H1 (cell line): ENCODE results near the gene PPP1R12B. TPM values are rescaled to one million over a fixed set of nuclear protein-coding genes. Genes with fewer than 3 reads are reported as not detected.

ENCODE experiments used
- CTCF ChIA-PET: fragments of 300-600 bp; sonication (Branson Sonifier 250); formaldehyde crosslinking; loops from one replicate; lab custom pipeline; 2021; ENCODE audit not compliant: partially characterized antibody; lab: Charles Lee
- POLR2A ChIA-PET: fragments of 300-600 bp; sonication (Branson Sonifier 250); formaldehyde crosslinking; loops from one replicate; lab custom pipeline; 2021; ENCODE audit warnings: inconsistent platforms; ENCODE audit not compliant: partially characterized antibody; lab: Charles Lee
- DNase-seq, 2 experiments: peaks; one replicate each; pipeline versions ENCODE4 v3.0.0 to v3.0.0-alpha.2; 2010 to 2022; ENCODE audit warnings: low spot score in 2 of 2, low read depth in 1 of 2, mixed read lengths in 1 of 2
- FAIRE-seq: peaks from 2 replicates; lab custom pipeline; 2011; peaks lifted over from hg19 to GRCh38; lab: Jason Lieb, UNC
- H2AFZ ChIP-seq: 2 replicates; pipeline ENCODE4 v1.8.1; 2012; ENCODE audit warnings: low read length, inconsistent platforms
- H2AK5ac ChIP-seq: 2 replicates; pipeline ENCODE4 v1.6.1; 2013; ENCODE audit warnings: low read depth, low read length
- H2BK120ac ChIP-seq: replicated peaks from 2 replicates; pipeline ENCODE3; 2013; ENCODE audit warnings: low read depth, low read length, inconsistent platforms
- H2BK12ac ChIP-seq: 2 replicates; pipeline ENCODE4 v1.6.1; 2013; ENCODE audit warnings: low read depth, low read length
- H2BK15ac ChIP-seq: 2 replicates; pipeline ENCODE4 v1.6.1; 2013; ENCODE audit warnings: low read length
- H2BK20ac ChIP-seq: 2 replicates; pipeline ENCODE4 v1.6.1; 2013; ENCODE audit warnings: low read length
- H2BK5ac ChIP-seq: 2 replicates; pipeline ENCODE4 v1.6.1; 2013; ENCODE audit warnings: low read depth, low read length
- H3K14ac ChIP-seq: 2 replicates; pipeline ENCODE4 v1.6.1; 2013; ENCODE audit warnings: inconsistent platforms; ENCODE audit not compliant: insufficient read length
- H3K18ac ChIP-seq: 2 replicates; pipeline ENCODE4 v1.6.1; 2013; ENCODE audit warnings: low read length; ENCODE audit errors: extremely low read depth
- H3K23ac ChIP-seq: 2 replicates; pipeline ENCODE4 v1.6.1; 2013; ENCODE audit warnings: inconsistent platforms; ENCODE audit not compliant: insufficient read length
- H3K23me2 ChIP-seq: 2 replicates; pipeline ENCODE4 v1.6.1; 2013; ENCODE audit warnings: low read depth, low read length
- H3K27ac ChIP-seq: 2 replicates; pipeline ENCODE4 v1.6.1; 2011; ENCODE audit warnings: low read depth, low read length, inconsistent platforms
- H3K27me3 ChIP-seq, 4 experiments: replicated peaks in 1 of 4; 1 replicate in 1 of 4; 2 replicates in 3 of 4; pipeline versions ENCODE4 v1.6.1 to v1.8.1; 2011 to 2013; ENCODE audit warnings: low read length in 3 of 4, mild to moderate bottlenecking in 3 of 4, inconsistent platforms in 2 of 4, mixed read lengths in 2 of 4, moderate library complexity in 1 of 4; ENCODE audit not compliant: control insufficient read depth in 3 of 4, insufficient read depth in 3 of 4; ENCODE audit errors: extremely low read depth in 1 of 4
- H3K36me3 ChIP-seq, 4 experiments: 2 replicates each; pipeline versions ENCODE4 v1.6.1 to v1.8.1; 2011 to 2013; ENCODE audit warnings: mild to moderate bottlenecking in 4 of 4, low read length in 3 of 4, moderate library complexity in 2 of 4, control low read depth in 1 of 4, inconsistent platforms in 1 of 4; ENCODE audit not compliant: insufficient read depth in 4 of 4, control insufficient read depth in 2 of 4
- H3K4ac ChIP-seq: replicated peaks from 2 replicates; pipeline ENCODE3; 2013; ENCODE audit warnings: low read length, low read depth, mixed read lengths, inconsistent platforms; ENCODE audit not compliant: insufficient read length
- H3K4me1 ChIP-seq, 4 experiments: replicated peaks in 1 of 4; 1 replicate in 1 of 4; 2 replicates in 3 of 4; pipeline versions ENCODE4 v1.6.1 to v1.8.1; 2011 to 2013; ENCODE audit warnings: low read length in 3 of 4, inconsistent platforms in 2 of 4, mixed read lengths in 1 of 4; ENCODE audit not compliant: insufficient read depth in 4 of 4, control insufficient read depth in 3 of 4
- H3K4me2 ChIP-seq, 2 experiments: 2 replicates each; pipeline versions ENCODE4 v1.6.1 to v1.8.1; 2011 to 2013; ENCODE audit warnings: low read depth in 2 of 2, low read length in 2 of 2, control low read depth in 1 of 2, inconsistent platforms in 1 of 2, mild to moderate bottlenecking in 1 of 2; ENCODE audit not compliant: insufficient read depth in 1 of 2
- H3K4me3 ChIP-seq, 4 experiments: fragments of 200-600, 300-600 bp in 1 of 4; sonication (generic), shearing (Covaris generic), sonication (Bioruptor Twin) in 1 of 4; 2 replicates each; pipeline versions ENCODE4 v1.5.1 to v1.8.1; 2011 to 2016; ENCODE audit warnings: low read length in 4 of 4, low read depth in 3 of 4, control low read depth in 2 of 4, inconsistent platforms in 2 of 4, mild to moderate bottlenecking in 2 of 4, mixed read lengths in 1 of 4, moderate library complexity in 1 of 4; ENCODE audit not compliant: insufficient read depth in 2 of 4; ENCODE audit errors: extremely low read depth in 1 of 4
- H3K56ac ChIP-seq: replicated peaks from 2 replicates; pipeline ENCODE3; 2013; ENCODE audit warnings: low read depth, mild to moderate bottlenecking, mixed read lengths, low read length, inconsistent platforms; ENCODE audit not compliant: insufficient read length
- H3K79me1 ChIP-seq: 2 replicates; pipeline ENCODE4 v1.6.1; 2013; ENCODE audit warnings: low read depth, low read length, control low read depth
- H3K79me2 ChIP-seq, 2 experiments: 2 replicates each; pipeline versions ENCODE4 v1.6.1 to v1.8.1; 2012 to 2013; ENCODE audit warnings: low read length in 2 of 2, mild to moderate bottlenecking in 2 of 2, inconsistent platforms in 1 of 2; ENCODE audit not compliant: insufficient read depth in 2 of 2, control insufficient read depth in 1 of 2
- H3K9ac ChIP-seq, 4 experiments: replicated peaks in 1 of 4; 1 replicate in 1 of 4; 2 replicates in 3 of 4; pipeline versions ENCODE4 v1.6.1 to v1.8.1; 2011 to 2013; ENCODE audit warnings: low read depth in 3 of 4, low read length in 3 of 4, control low read depth in 2 of 4, mild to moderate bottlenecking in 2 of 4, moderate library complexity in 2 of 4, inconsistent platforms in 1 of 4; ENCODE audit errors: extremely low read depth in 1 of 4
- H3K9me3 ChIP-seq, 2 experiments: 2 replicates each; pipeline versions ENCODE4 v1.6.1 to v1.8.1; 2012 to 2013; ENCODE audit warnings: mild to moderate bottlenecking in 2 of 2, moderate library complexity in 2 of 2, control low read depth in 1 of 2, inconsistent platforms in 1 of 2, low read depth in 1 of 2, low read length in 1 of 2, mixed read lengths in 1 of 2; ENCODE audit not compliant: insufficient read depth in 2 of 2
- H4K20me1 ChIP-seq, 2 experiments: replicated peaks in 1 of 2; 2 replicates each; pipeline versions ENCODE3 to v1.8.1; 2011 to 2013; ENCODE audit warnings: inconsistent platforms in 2 of 2, low read length in 2 of 2, mild to moderate bottlenecking in 1 of 2; ENCODE audit not compliant: insufficient read depth in 2 of 2, control insufficient read depth in 1 of 2
- H4K5ac ChIP-seq: 2 replicates; pipeline ENCODE4 v1.6.1; 2013; ENCODE audit warnings: low read length, low read depth, mixed read lengths, inconsistent platforms; ENCODE audit not compliant: insufficient read length
- H4K8ac ChIP-seq: 2 replicates; pipeline ENCODE4 v1.8.0; 2013; ENCODE audit warnings: mild to moderate bottlenecking, moderate library complexity, low read length, inconsistent platforms; ENCODE audit not compliant: insufficient read depth; ENCODE audit errors: extremely low read depth
- H4K91ac ChIP-seq: replicated peaks from 2 replicates; pipeline ENCODE3; 2013; ENCODE audit warnings: low read length, mixed read lengths, inconsistent platforms; ENCODE audit not compliant: insufficient read length
- CEBPB ChIP-seq: IDR thresholded peaks from 2 replicates; pipeline ENCODE4 v1.6.1; 2012; ENCODE audit warnings: low read depth, low read length
- CHD1 ChIP-seq: IDR thresholded peaks from 2 replicates; pipeline ENCODE4 v1.6.1; 2012; ENCODE audit warnings: low read depth, low read length, improper control_type of control experiment
- GABPA ChIP-seq: IDR thresholded peaks from 2 replicates; pipeline ENCODE4 v1.6.1; 2011; ENCODE audit warnings: mild to moderate bottlenecking, low read length, moderate library complexity, borderline replicate concordance; ENCODE audit not compliant: insufficient read depth
- SRF ChIP-seq: IDR thresholded peaks from 2 replicates; pipeline ENCODE4 v1.6.1; 2011; ENCODE audit warnings: mild to moderate bottlenecking, low read depth, low read length, moderate library complexity
- TAF7 ChIP-seq: optimal IDR thresholded peaks from 2 replicates; pipeline ENCODE3; 2011; ENCODE audit warnings: low read depth, mild to moderate bottlenecking, inconsistent platforms, low read length, moderate library complexity, borderline replicate concordance
- WGBS, 2 experiments: shearing (Covaris generic) in 1 of 2; methylation state at CpG; one replicate each; pipeline versions ENCODE4 v1.1.6 to v1.1.7; 2013 to 2015; ENCODE audit warnings: low lambda C conversion rate in 2 of 2, mixed read lengths in 2 of 2, inconsistent platforms in 1 of 2, low coverage in 1 of 2, missing lambda C conversion rate in 1 of 2; ENCODE audit not compliant: insufficient replicate concordance in 2 of 2, insufficient coverage in 1 of 2, insufficient read length in 1 of 2; ENCODE audit errors: extremely low coverage in 1 of 2, missing lambda C conversion rate in 1 of 2; 5-methylcytosine and 5-hydroxymethylcytosine counted together
- polyA plus RNA-seq, 7 experiments: library from polyadenylated mRNA; depleted of rRNA in 3 of 7; stranded (reverse) in 5 of 7; unstranded in 2 of 7; fragments of >200 nt in 5 of 7; fragments of 200-250 nt in 2 of 7; gene quantifications; 1 replicate in 5 of 7; 2 replicates in 1 of 7; 4 replicates in 1 of 7; pipeline versions ENCODE4 v1.2.1 to v1.2.3, GENCODE V29; 2011 to 2013; ENCODE audit warnings: missing spikeins in 2 of 7, mixed read lengths in 2 of 7
- total RNA-seq: library from RNA; stranded (reverse); fragmentation: NEBNext Ultra II Directional; extraction: Animal tissue kit (Norgen Biotek cat#: 25700); gene quantifications from 2 replicates; pipeline ENCODE4 v1.2.1, GENCODE V29; 2021

Gene PPP1R12B
- total and polyA plus RNA-seq, 2 of the 8 experiments (the other 6 are each of a cell fraction or from before 2014, with no cell fraction given), result 7.9 to 18.7 TPM

GRCh38 chr1:202613571-202613970 lies 265.1 kb downstream of the PPP1R12B start:
- no peaks in the 10 kb centered on the region for H3K9me3 ChIP-seq
- H3K79me1 ChIP-seq, result no peaks in the 10 kb centered on the region
- DNase-seq (no peak), FAIRE-seq (no peak)
- H3K56ac ChIP-seq, result no peak overlapping the region
- 91% methylated on average over 4 of the region's 4 CpGs; no CpG with 5 or more reads in 1 of the 2 experiments for WGBS, 2 experiments
- no peak for TF ChIP-seq TAF7
- no peak for TF ChIP-seq CEBPB
- no peak for TF ChIP-seq GABPA
- TF ChIP-seq SRF, result no peak
- TF ChIP-seq CHD1, result no peak
- no peak overlapping the region for H3K4me3 ChIP-seq
- H2BK120ac ChIP-seq, result no peak overlapping the region
- H4K8ac ChIP-seq, result no peak overlapping the region
- peaks cover 3 to 5% (median 4%) of the 10 kb centered on the region in 4 experiments; a peak in 5 of 7 replicates for H3K4me1 ChIP-seq
- no peak overlapping the region for H3K18ac ChIP-seq
- no peaks in the 10 kb centered on the region for H3K27me3 ChIP-seq
- H4K5ac ChIP-seq, result no peak overlapping the region
- no peak overlapping the region for H2BK5ac ChIP-seq
- H2BK15ac ChIP-seq, result no peak overlapping the region
- H3K14ac ChIP-seq, result no peak overlapping the region
- H3K79me2 ChIP-seq, result no peaks in the 10 kb centered on the region
- CTCF ChIA-PET, result interaction anchor here (0.9 to 4.6 kb wide), 6 partner anchors 10 to 67 kb away, joined by 3 to 23 read pairs (median 4); no protein-coding TSS in a partner anchor
- no peak overlapping the region for H3K27ac ChIP-seq
- no peak overlapping the region for H4K91ac ChIP-seq
- no peak overlapping the region for H3K4ac ChIP-seq
- H2BK12ac ChIP-seq, result no peak overlapping the region
- no peak overlapping the region for H2AK5ac ChIP-seq
- no peak overlapping the region for H3K9ac ChIP-seq
- H2AFZ ChIP-seq, result no peak overlapping the region
- no peak overlapping the region for H3K23ac ChIP-seq
- no peaks in the 10 kb centered on the region for H4K20me1 ChIP-seq
- H3K36me3 ChIP-seq, result no peaks in the 10 kb centered on the region
- POLR2A ChIA-PET, result no interaction called here
- H3K23me2 ChIP-seq, result no peaks in the 10 kb centered on the region; the same call in 1 of the 2 replicates
- H2BK20ac ChIP-seq, result no peak overlapping the region
- H3K4me2 ChIP-seq, result no peak overlapping the region
